ENCODE measurements around the gene RTP3.

The RTP3 gene

GRCh38 chr3:46464326-46465195 is 33.2 kb upstream of the RTP3 start, which contains the start of gene LTF:
LTF (minus strand) TSS chr3:46464905; CDS start chr3:46464867, 38 bp downstream.
- Mint-ChIP-seq H3K36me3 (no peaks in the 10 kb centered on the region), H3K4me1 (no peaks in the 10 kb centered on the region), H3K27me3 (peaks cover 32% of the 10 kb centered on the region), H3K4me3 (no peak within 1 kb of the TSS), H3K27ac (no peak within 1 kb of the TSS), H3K9me3 (peaks cover 2% of the 10 kb centered on the region)
- DNase-seq (ENCODE audit: low spot score in 2 of 2) (no peak), ATAC-seq (ENCODE audit: low read depth) (no peak)

DNA sequence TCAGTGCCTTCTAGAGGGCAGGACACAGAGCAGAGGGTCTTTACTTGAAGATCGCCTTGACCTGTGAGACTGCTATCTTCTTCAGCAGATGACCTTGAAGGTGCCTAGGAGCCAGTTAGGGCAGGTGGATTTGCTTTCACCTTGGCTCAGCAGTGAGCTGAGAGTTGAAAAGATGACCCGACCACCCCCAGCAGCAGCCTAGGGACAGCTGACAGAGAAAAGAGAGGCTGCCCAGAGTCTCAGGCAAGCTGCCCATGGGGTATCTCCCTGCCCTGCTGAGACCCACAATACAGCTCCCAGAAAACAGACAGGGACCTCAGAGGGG is 32.6 kb upstream of the RTP3 start:
- ATAC-seq (ENCODE audit: low read depth) = no peak
- peaks cover 2% of the 10 kb centered on the region for H3K9me3 Mint-ChIP-seq
- no peak for DNase-seq (ENCODE audit: low spot score in 2 of 2)

GRCh38 chr3:46466273-46466672 is 31.5 kb upstream of the RTP3 start:
- no peak for ATAC-seq (ENCODE audit: low read depth)
- no peaks in the 10 kb centered on the region for H3K4me1 Mint-ChIP-seq

More for the DNA sequence above, 32.6 kb upstream of the RTP3 start:
- Mint-ChIP-seq H3K27ac (no peak overlapping the region), H3K27me3 (peaks cover 29% of the 10 kb centered on the region), H3K4me1 (no peaks in the 10 kb centered on the region), H3K4me3 (no peak overlapping the region), H3K36me3 (no peaks in the 10 kb centered on the region)

DNA sequence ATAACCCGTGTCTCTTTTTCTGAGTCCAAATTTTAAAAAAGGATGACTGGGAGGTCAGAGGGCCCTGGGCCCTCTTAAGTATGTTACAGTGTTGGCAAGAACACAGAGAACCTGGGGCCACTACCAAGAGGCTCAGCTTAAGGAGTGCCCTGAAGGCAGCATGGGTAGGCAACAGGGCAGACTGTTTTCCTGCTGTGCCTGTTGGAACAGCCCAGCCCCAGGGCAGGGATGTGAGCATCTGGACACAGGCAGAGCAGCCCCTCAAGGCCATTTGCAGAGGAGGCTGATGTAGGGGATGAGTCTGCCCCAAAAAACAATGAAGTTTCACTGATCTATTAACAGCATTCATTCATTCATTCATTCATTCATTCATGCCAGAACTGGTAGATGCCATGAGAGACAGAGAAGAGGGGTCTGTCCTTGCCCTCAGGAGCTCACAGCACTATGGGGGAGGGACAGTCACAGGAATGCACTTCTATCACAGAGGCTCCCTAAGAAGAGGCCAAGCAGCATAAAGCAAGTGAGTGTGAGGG is 30.8 kb upstream of the RTP3 start:
- ATAC-seq (ENCODE audit: low read depth) (no peak), DNase-seq (ENCODE audit: low spot score in 2 of 2) (no peak)
- Mint-ChIP-seq H3K4me1 (no peaks in the 10 kb centered on the region), H3K36me3 (no peaks in the 10 kb centered on the region), H3K27me3 (peaks cover 29% of the 10 kb centered on the region), H3K27ac (no peak overlapping the region), H3K4me3 (no peak overlapping the region), H3K9me3 (no peaks in the 10 kb centered on the region)

More at GRCh38 chr3:46466273-46466672, 31.5 kb upstream of the RTP3 start:
- Mint-ChIP-seq H3K27me3 (peaks cover 29% of the 10 kb centered on the region), H3K9me3 (no peaks in the 10 kb centered on the region), H3K4me3 (no peak overlapping the region), H3K27ac (no peak overlapping the region), H3K36me3 (no peaks in the 10 kb centered on the region)
- DNase-seq (ENCODE audit: low spot score in 2 of 2) = no peak

DNA sequence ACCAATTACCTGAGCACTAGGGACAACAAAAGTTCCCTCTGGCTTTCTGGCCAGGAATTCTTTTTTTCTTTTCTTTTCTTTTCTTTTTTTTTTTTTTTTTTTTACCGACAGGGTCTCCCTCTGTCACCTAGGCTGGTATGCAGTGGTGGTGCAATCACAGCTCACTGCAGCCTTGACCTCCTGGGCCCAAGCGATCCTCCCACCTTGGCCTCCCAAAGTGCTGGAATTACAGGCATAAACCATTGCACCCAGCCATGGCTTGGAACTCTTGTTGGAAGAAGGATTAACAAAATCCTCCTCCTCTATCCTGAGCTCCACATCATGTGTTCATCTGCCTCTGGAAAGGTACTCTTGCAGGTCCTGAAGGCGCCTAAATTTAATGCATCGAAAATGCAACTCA is 30.2 kb upstream of the RTP3 start:
- ATAC-seq (ENCODE audit: low read depth) = no peak

DNA sequence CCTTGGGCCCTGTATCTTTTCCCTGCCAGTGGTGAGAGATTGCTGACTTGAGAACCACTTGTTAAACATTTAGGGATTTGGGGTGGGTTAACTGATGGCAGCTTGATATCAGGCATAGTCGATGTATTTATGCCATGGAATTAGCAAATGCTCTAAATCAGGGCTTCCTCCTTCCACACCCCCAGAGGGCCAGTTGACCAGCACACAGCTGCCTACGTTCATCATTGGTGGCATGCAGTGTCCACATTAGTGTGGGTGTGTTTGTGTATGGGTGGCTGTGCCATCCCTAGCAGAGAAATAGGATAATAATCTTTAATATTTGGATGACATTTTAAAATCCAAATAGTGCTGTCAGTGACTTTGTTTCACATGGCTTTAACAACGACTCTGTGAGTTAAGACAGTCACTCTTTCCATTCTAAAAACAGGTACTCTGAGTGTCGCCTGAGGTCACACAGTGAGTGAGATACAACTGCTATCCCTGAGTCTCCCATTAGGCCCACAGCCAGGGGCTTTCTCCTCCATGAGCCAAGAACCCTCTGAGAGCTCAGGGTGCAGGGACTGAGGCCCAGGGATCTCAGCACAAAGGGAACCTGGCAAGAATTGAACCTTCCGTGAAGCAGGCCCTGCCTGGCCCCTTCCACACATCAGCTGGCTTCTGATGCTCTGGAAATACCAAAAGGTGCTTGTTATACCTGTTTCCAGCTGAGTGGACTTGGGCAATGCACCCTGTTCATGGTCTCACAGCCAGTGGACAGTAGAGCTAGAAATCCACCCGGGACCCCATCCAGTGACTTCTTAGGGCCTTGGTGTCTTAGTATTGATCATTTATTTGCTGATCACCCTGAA is 28.8 kb upstream of the RTP3 start:
- no peaks in the 10 kb centered on the region for H3K36me3 Mint-ChIP-seq
- peaks cover 25% of the 10 kb centered on the region for H3K27me3 Mint-ChIP-seq

More for the DNA sequence above, 30.2 kb upstream of the RTP3 start:
- no peak overlapping the region for H3K4me3 Mint-ChIP-seq
- no peaks in the 10 kb centered on the region for H3K4me1 Mint-ChIP-seq
- no peak for DNase-seq (ENCODE audit: low spot score in 2 of 2)
- H3K27ac Mint-ChIP-seq = no peak overlapping the region
- peaks cover 24% of the 10 kb centered on the region for H3K27me3 Mint-ChIP-seq
- H3K9me3 Mint-ChIP-seq = no peaks in the 10 kb centered on the region
- H3K36me3 Mint-ChIP-seq = no peaks in the 10 kb centered on the region

GRCh38 chr3:46469680-46470357 is 28.0 kb upstream of the RTP3 start:
- Mint-ChIP-seq H3K4me3 (no peak overlapping the region), H3K36me3 (peaks cover 2% of the 10 kb centered on the region), H3K27me3 (peaks cover 24% of the 10 kb centered on the region), H3K27ac (no peak overlapping the region), H3K4me1 (no peaks in the 10 kb centered on the region), H3K9me3 (peaks cover 5% of the 10 kb centered on the region)
- ATAC-seq (ENCODE audit: low read depth) (no peak), DNase-seq (ENCODE audit: low spot score in 2 of 2) (no peak)

More for the DNA sequence above, 28.8 kb upstream of the RTP3 start:
- no peak for ATAC-seq (ENCODE audit: low read depth)
- no peak overlapping the region for H3K4me3 Mint-ChIP-seq
- H3K4me1 Mint-ChIP-seq = no peaks in the 10 kb centered on the region
- no peak for DNase-seq (ENCODE audit: low spot score in 2 of 2)
- no peaks in the 10 kb centered on the region for H3K9me3 Mint-ChIP-seq
- no peak overlapping the region for H3K27ac Mint-ChIP-seq

- H3K4me1 Mint-ChIP-seq = no peaks in the 10 kb centered on the region
Observed at GRCh38 chr3:46470831-46471230, 26.9 kb upstream of the RTP3 start.

GRCh38 chr3:46471371-46471914 is 26.3 kb upstream of the RTP3 start:
- DNase-seq (ENCODE audit: low spot score in 2 of 2) (no peak), ATAC-seq (ENCODE audit: low read depth) (no peak)
- no peaks in the 10 kb centered on the region for H3K4me1 Mint-ChIP-seq
- peaks cover 14% of the 10 kb centered on the region for H3K27me3 Mint-ChIP-seq
- no peak overlapping the region for H3K4me3 Mint-ChIP-seq
- peaks cover 9% of the 10 kb centered on the region for H3K9me3 Mint-ChIP-seq
- peaks cover 4% of the 10 kb centered on the region for H3K36me3 Mint-ChIP-seq
- no peak overlapping the region for H3K27ac Mint-ChIP-seq

More at GRCh38 chr3:46470831-46471230, 26.9 kb upstream of the RTP3 start:
- Mint-ChIP-seq H3K27ac (no peak overlapping the region), H3K9me3 (peaks cover 9% of the 10 kb centered on the region), H3K27me3 (peaks cover 17% of the 10 kb centered on the region), H3K36me3 (peaks cover 4% of the 10 kb centered on the region), H3K4me3 (no peak overlapping the region)
- no peak for ATAC-seq (ENCODE audit: low read depth)
- no peak for DNase-seq (ENCODE audit: low spot score in 2 of 2)

DNA sequence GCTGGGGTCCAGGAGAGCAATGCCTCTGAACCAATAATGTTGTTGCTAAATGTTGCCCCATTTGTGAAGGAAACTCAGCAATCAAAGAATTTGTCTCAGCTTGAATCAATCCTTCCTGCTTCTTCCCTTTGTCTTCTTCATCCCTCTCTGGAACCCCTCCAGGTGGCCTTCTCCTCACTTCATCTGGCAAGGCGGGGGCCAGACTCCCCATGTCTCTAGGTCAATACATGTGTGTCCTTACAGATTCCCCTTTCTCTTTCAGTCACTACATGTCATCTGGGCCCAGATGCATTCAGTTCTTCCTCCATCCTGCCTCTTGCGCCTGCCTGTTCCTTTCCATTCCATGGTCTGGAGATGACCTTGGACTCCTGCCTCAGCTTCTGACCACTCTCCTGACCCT is 25.0 kb upstream of the RTP3 start:
- Mint-ChIP-seq H3K36me3 (peaks cover 4% of the 10 kb centered on the region), H3K9me3 (peaks cover 9% of the 10 kb centered on the region), H3K4me1 (no peaks in the 10 kb centered on the region), H3K27me3 (peaks cover 14% of the 10 kb centered on the region), H3K27ac (no peak overlapping the region), H3K4me3 (no peak overlapping the region)
- no peak for ATAC-seq (ENCODE audit: low read depth)
- no peak for DNase-seq (ENCODE audit: low spot score in 2 of 2)

DNA sequence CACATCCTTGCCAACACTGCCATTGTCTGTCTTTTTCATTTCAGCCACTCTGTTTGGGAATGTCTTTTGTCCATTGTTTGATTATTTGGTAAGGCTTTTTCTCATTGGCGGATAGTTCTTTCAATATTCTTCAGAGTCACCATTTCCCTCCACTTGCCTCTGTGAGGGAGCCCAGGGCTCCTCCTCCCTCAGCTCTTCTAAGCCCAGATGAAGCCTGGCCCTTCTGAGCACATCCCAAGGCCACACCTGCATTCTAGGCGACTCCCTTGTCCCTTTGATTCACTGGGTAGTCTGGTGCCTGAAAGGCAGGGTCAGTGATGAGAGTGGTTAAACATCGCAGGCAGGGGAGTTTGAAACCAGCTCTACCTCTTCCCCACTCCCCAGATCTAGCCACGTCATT is 20.6 kb upstream of the RTP3 start:
- no peak overlapping the region for H3K4me3 Mint-ChIP-seq
- peaks cover 30% of the 10 kb centered on the region for H3K27me3 Mint-ChIP-seq
- ATAC-seq (ENCODE audit: low read depth) (no peak), DNase-seq (ENCODE audit: low spot score in 2 of 2) (no peak)
- peaks cover 9% of the 10 kb centered on the region for H3K9me3 Mint-ChIP-seq
- H3K4me1 Mint-ChIP-seq = no peaks in the 10 kb centered on the region
- H3K27ac Mint-ChIP-seq = no peak overlapping the region
- H3K36me3 Mint-ChIP-seq = peaks cover 4% of the 10 kb centered on the region

GRCh38 chr3:46477756-46478155 is 20.0 kb upstream of the RTP3 start:
- Mint-ChIP-seq H3K9me3 (peaks cover 9% of the 10 kb centered on the region), H3K36me3 (peaks cover 4% of the 10 kb centered on the region), H3K4me1 (no peaks in the 10 kb centered on the region), H3K27me3 (peaks cover 32% of the 10 kb centered on the region), H3K4me3 (no peak overlapping the region), H3K27ac (no peak overlapping the region)
- DNase-seq (ENCODE audit: low spot score in 2 of 2) = no peak
- ATAC-seq (ENCODE audit: low read depth) = no peak

DNA sequence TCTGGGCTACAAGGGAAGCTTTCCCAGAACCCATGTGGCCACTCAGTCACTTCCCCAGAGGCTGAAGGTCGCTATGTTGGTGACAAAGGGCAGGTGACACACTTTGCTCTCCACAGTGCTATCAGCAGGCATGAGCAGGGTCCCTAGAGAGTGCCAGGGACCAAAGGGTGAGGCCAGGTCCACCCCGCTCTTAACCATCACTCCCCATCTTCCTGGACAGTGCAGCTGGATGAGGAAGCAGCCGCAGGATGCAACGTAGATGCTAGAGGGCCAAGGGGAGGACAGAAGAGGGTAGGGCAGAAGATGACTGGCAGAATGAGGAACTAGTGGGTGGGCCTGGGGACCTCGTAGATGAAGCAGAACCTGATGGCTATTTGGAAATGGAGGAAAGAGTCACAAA is 19.4 kb upstream of the RTP3 start:
- Mint-ChIP-seq H3K4me1 (no peaks in the 10 kb centered on the region), H3K9me3 (peaks cover 9% of the 10 kb centered on the region), H3K27me3 (peaks cover 27% of the 10 kb centered on the region), H3K36me3 (peaks cover 4% of the 10 kb centered on the region), H3K4me3 (no peak overlapping the region), H3K27ac (no peak overlapping the region)
- ATAC-seq (ENCODE audit: low read depth) (no peak), DNase-seq (ENCODE audit: low spot score in 2 of 2) (no peak)

Data from memory B cell (primary cell).